HG02840 (cell line): ENCODE measurements around the gene HABP4.

Source experiments
- ATAC-seq: cut with Tn5 transposase; IDR thresholded peaks from one replicate; pipeline ENCODE4 v1.9.1; 2021; ENCODE audit warnings: mild to moderate bottlenecking, moderate library complexity, moderate number of reproducible peaks; ENCODE audit not compliant: unreplicated experiment, low FRiP score

Gene HABP4

GRCh38 chr9:96514800-96515158 lies 64.8 kb downstream of the HABP4 start:
- no peak for ATAC-seq

GRCh38 chr9:96515621-96516470 lies 65.9 kb downstream of the HABP4 start:
- no peak for ATAC-seq

- ATAC-seq, result no peak
Observed at GRCh38 chr9:96519095-96519494, 69.1 kb downstream of the HABP4 start.

GRCh38 chr9:96519787-96520186 lies 69.8 kb downstream of the HABP4 start:
- no peak for ATAC-seq

- no peak for ATAC-seq
Observed at GRCh38 chr9:96522366-96522765, 72.4 kb downstream of the HABP4 start.

GRCh38 chr9:96523374-96523773 lies 73.4 kb downstream of the HABP4 start:
- ATAC-seq, result no peak

GRCh38 chr9:96524045-96524444 lies 74.1 kb downstream of the HABP4 start:
- no peak for ATAC-seq

GRCh38 chr9:96524764-96525163 lies 74.8 kb downstream of the HABP4 start:
- no peak for ATAC-seq

- no peak for ATAC-seq
Observed at GRCh38 chr9:96532173-96532572, 82.2 kb downstream of the HABP4 start.

GRCh38 chr9:96540106-96540505 lies 90.1 kb downstream of the HABP4 start:
- ATAC-seq, result no peak
